ELF-1 (cell line): ENCODE measurements around the gene RIMBP2.

Source experiments
- DNase-seq: peaks from one replicate; pipeline ENCODE4 v3.0.0-alpha.2; 2016; ENCODE audit warnings: low read depth, low spot score

RIMBP2 gene

DNA sequence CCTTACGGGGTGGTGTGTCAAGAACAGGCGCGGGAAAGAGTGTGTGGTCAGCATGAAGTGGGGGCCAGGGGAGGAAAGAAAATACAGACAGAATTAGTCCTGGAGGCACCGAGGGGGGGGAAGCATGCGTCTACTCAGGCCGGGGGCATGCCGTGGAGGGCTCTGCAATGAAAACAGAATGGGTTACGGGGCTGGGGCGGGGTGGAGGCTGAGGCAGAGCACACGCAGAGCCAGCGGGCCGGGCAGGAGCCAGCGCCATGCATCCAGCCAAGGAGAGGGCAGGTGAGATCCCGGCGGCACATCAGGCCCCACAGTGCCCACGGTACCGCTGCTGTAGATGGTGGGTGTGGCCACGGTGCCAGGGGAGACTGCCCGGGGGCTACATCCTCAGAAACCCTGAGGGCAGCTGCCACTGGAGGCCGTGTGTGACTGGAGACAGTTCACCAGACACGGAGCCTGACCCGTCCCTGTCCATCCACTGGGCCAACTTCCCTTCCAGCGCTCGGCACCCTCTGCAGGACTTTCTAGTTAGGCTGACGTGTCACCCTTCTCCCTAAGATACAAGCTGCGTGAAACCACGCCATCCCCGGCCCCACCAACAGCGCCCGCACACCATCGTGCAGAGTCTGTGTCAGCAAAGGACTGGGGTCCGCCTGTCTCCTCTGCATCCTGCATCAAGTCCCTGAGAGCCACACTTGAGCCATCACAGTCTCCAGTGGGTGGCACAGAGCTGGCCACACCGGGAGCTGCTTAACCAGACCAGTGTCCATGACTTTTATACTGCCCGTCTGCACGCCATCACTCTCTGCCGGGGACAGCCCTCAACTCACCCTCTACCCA lies 291.0 kb downstream of the RIMBP2 start:
- DNase-seq = no peak

GRCh38 chr12:130423991-130424857 lies 291.9 kb downstream of the RIMBP2 start:
- DNase-seq = no peak

DNA sequence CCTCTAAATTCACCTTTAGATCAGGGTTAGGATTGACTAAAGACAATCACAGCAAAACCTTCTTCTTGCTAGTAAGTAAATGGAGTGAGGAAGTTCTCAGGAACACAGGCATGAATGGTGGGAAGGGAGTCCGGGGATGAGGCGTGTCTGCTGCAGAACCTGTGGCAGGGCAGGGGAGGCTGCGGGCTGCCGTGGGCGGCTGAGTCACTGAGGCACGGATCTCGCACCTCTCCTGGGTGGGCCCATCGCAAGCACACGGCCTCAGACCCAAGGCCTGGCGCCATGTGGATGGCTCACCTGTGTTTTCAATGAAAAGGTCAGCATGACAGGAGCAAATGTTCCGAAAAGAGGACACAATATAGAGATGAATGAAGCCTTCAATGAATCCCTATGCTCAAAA lies 293.0 kb downstream of the RIMBP2 start:
- DNase-seq = no peak

DNA sequence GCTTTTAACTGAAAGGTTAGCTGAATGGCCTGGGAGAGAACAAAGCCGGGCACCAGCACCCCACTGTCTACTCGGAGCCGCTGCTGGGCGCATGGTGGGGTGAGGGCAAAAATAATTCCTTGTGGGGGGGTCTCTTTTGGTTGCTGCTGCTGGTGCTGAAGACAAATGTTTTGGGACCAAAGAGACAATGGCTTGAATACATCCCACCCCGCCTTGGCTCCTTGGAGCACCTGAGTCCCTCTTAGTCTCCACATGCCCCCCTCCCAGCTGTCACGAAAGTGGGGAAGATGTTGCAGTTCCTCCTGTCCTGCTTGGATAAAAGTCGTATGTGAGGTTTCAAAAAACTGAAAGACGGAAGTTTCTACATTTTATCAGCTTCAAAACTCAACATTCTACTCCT lies 293.4 kb downstream of the RIMBP2 start:
- DNase-seq = no peak

- DNase-seq = no peak
These were observed 294.2 kb downstream of the RIMBP2 start for GRCh38 chr12:130421896-130422295.

- no peak for DNase-seq
These were observed 296.0 kb downstream of the RIMBP2 start for GRCh38 chr12:130420071-130420470.

DNA sequence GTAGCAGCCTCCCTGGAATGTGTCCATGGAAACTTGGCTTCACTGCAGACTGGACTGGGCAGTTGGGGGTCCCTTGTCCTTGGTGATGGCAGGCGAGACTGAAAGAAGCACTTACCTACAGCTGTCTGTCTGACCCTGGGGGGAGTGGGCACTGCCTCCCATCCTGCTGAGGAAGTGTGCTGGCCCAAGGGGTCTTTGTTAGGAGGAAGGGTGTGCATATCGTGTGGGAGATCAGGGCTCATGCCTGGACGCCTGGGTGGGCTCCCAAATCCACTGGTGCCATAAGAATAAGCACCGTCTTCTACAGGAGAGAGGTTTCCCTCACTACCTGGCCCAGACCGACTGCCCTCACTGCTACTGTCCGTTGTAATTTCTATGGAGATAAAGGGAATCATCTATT lies 297.0 kb downstream of the RIMBP2 start:
- DNase-seq = no peak

GRCh38 chr12:130418251-130418650 lies 297.8 kb downstream of the RIMBP2 start:
- DNase-seq = no peak

DNA sequence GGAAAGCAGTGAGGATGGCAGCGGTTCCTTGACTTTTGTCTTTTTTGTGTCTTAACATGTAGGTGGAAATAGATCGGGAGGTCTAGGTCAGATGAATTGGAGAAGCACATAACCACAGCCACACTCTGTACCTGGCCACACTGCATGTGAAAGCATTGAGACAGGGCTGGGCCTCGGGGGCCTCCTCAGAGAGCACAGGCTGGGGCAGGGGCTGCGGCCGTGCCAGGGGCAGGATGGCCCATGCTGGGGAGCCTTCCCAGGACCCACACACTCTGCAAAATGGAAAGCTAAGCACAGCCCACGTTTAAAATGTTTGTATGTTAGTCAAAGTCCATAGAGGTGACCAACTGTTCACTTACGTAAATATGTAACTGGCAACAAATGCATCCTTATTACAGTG lies 301.7 kb downstream of the RIMBP2 start:
- DNase-seq = no peak

GRCh38 chr12:130413909-130414308 lies 302.2 kb downstream of the RIMBP2 start:
- no peak for DNase-seq

GRCh38 chr12:130412384-130412783 lies 303.7 kb downstream of the RIMBP2 start:
- no peak for DNase-seq

DNA sequence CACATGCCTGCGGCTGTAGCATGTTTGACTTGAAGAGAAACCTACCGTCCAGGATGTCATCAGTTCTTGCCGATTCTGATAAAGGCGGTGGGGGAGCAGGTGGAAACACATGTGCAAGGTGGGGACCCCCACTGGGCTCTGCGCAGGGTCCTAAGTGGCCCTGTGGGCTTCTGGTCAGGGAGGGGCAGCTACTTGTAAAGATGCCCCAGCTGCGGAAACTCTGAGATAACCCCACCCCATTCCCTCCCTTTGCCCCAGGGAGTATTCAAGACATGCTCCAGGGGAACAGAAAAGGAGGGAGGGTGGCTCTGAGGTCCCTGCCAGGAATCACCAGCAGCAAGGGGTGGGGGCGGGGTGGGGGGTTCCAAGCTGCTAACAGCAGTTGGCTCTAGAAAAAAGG lies 310.8 kb downstream of the RIMBP2 start:
- peak; percentile 60 for DNase-seq

DNA sequence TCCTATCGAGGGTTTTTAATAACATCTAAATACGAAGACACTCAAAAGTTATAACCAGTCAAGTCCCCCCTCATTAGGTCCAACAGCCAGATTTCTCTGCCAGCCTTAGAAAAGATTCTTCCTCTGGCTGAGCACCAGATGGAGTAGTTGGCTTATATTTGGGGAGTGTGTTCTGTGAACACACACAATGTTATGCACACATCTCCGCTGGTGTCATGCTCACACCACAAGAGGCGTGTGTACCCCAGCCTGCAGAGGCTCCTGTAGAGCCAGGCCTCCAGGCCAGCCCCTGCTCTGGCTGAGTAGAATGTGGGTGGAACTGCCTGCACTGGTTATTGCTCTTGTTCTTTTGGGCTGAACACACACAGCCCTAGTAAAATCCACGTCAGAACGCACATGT lies 314.4 kb downstream of the RIMBP2 start:
- DNase-seq = peak; percentile 34

- no peak for DNase-seq
These were observed 317.8 kb downstream of the RIMBP2 start for GRCh38 chr12:130398100-130398848.

DNA sequence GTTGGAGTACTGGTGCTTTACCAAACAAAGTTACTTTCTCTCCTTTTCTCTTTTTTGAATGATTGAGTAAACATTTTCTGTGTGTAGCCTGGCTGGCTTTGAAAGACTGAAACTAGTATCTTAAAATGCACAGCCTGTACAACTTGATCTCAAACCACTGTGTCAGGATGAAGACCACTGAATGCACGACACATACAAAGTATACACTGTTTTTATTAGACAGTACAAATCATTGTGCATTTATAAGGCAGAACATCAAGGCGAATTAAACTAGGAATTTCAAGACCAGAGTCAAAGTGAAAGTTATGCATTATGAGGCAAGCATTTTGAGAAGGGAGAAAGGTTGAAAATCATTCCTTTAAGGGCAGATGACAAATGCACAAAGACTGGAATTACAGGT lies 319.4 kb downstream of the RIMBP2 start:
- DNase-seq = no peak

DNA sequence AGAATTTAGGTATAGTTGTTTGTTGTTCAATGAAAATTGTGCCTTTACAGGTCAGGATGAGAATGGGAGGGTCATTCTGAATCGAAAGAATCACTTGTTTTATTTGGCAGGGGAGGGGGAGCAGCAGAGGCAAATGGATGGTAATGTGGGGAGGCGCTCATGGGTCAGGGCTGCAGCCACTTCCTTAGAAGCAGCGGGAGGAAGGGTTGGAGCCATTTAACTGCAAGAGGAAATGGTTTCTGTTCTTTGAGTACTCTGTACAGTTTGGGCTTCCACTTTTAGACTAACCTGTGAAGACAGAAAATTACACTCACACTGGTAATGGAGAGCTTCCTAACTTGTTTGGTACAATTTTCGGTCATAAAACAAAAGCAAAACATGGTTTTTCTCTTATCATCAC lies 321.2 kb downstream of the RIMBP2 start:
- no peak for DNase-seq

DNA sequence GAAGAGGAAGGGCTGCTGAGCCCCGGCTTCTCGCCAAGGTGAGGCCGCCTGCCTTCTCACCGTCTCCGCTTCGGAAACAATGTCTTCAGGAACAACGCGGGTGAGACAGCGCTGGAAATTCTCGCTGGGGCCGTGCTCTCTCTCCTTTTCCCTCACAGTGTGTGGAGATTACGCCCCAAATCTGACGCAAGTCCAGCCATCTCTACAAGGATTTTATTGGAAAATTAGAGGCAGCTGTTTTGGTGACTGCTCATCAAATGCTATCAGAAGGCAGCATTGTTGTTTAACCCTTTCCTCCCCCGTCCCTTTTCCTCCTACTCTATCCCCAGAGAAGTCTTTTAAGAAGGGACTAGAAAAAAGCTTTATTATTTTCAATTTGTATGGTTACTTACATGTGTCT lies 324.9 kb downstream of the RIMBP2 start:
- DNase-seq = no peak

GRCh38 chr12:130385193-130385592 lies 330.9 kb downstream of the RIMBP2 start:
- DNase-seq = no peak

DNA sequence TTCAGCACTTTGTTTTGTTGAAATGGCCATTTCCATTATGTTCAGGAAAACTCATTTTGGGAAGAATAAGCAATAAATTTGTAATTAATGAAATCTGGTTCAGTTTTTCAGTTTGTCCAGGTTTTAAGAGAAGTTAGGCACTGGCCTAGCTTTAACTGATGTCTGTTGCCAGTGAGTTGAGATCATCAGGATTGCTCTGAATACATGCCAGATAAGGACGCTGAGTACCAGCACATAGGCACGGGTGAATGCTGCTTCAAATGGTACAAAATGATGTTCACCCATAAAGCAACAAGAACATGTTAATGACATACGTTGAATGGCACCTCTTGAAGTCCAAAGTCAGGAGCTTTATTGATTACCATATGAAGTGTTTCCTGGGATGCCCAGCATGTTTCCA lies 331.9 kb downstream of the RIMBP2 start:
- DNase-seq = no peak

DNA sequence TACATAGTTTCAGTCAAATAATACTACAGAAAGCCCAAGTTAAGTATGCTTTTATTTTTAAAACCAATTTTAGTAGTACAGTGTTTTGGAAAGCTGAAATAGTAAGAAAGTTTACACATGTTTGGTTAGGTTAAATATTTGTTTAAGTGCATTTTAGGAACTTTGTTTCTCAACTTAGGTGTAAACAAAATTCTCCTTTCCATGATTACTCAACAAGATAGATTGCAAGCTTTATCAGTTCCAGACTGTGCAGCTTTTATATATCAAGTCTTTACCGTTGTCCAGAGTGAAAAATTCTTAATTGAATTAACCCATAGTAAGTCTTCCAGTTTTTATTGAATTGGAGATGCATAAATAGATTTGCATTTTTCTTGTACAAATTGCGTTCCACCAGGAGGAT lies 333.3 kb downstream of the RIMBP2 start:
- DNase-seq = no peak

DNA sequence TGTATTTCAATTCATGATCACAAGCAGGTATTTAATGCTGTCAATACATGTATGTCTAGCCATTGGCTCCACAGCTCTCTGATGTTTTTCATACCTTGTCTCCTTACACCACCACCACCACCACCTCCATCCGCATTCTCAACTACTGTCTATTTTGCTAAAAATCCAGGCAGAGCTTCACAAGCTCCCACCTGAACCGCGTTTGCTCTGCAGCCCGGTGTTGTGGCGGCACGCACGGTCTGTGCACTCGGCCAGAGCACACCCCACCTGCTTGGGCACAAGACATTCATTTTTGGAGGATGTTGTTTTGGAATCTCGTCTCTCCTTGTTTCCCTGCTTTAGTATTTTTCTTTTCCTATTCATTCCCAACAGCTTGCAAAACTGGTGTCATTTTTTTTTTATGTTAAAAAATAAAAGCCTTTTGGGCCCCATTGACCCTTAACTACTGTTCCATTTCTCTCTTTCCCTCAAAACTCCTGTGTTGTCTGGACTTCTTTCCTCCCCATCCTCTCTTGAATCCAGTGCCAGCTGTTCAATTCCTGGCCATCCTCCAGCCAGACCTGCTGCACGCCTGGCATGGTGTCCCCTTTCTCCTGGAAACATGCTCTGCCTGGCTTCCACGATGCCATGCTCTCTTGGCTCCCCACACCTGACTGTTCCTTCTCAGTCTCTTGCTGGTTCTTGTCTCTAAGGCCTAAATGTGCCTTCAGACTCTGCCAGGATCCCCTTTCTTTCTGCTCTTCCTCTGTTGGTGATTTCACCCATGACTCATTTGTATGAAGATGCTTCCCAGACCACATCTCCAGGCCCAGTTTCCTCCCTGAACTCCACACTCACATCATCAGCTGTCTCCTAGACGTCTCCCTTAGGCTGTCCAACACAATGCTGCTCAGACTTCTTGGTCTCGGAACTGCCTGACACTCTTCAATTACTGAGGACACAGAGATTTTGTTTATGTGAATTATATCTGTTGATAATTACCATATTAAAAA lies 340.5 kb downstream of the RIMBP2 start:
- DNase-seq = no peak
